Trophoblast cell (in vitro differentiated cells and primary cell): ENCODE data around the gene CASZ1.

Source experiments
- DNase-seq, 2 donors: peaks; one replicate each; pipeline ENCODE4 v3.0.0-alpha.2; 2016
- H2AFZ ChIP-seq: 2 replicates; pipeline ENCODE4 v1.6.1; 2013; ENCODE audit warnings: low read length, moderate library complexity, mild to moderate bottlenecking; ENCODE audit not compliant: insufficient read depth, poor library complexity
- H2AK5ac ChIP-seq: 2 replicates; pipeline ENCODE4 v1.6.1; 2013; ENCODE audit warnings: mild to moderate bottlenecking, low read length
- H2BK120ac ChIP-seq: 2 replicates; pipeline ENCODE4 v1.6.1; 2013; ENCODE audit warnings: low read length, mild to moderate bottlenecking, moderate library complexity; ENCODE audit not compliant: insufficient read depth, poor library complexity
- H2BK12ac ChIP-seq: 2 replicates; pipeline ENCODE4 v1.6.1; 2013; ENCODE audit warnings: mild to moderate bottlenecking, low read length, moderate library complexity
- H2BK5ac ChIP-seq: 2 replicates; pipeline ENCODE4 v1.6.1; 2013; ENCODE audit warnings: low read length, low read depth, moderate library complexity, mild to moderate bottlenecking; ENCODE audit not compliant: poor library complexity
- H3K14ac ChIP-seq: 2 replicates; pipeline ENCODE4 v1.6.1; 2013; ENCODE audit warnings: mild to moderate bottlenecking, low read length
- H3K18ac ChIP-seq: 2 replicates; pipeline ENCODE4 v1.6.1; 2013; ENCODE audit warnings: mild to moderate bottlenecking, low read length
- H3K23ac ChIP-seq: 2 replicates; pipeline ENCODE4 v1.6.1; 2013; ENCODE audit warnings: low read length
- H3K27ac ChIP-seq: 2 replicates; pipeline ENCODE4 v1.5.1; 2013; ENCODE audit warnings: low read depth, mild to moderate bottlenecking, inconsistent platforms, low read length, moderate library complexity
- H3K27me3 ChIP-seq: 2 replicates; pipeline ENCODE4 v1.6.1; 2013; ENCODE audit warnings: inconsistent platforms, mild to moderate bottlenecking, low read length, moderate library complexity; ENCODE audit not compliant: insufficient read depth
- H3K36me3 ChIP-seq, 2 experiments: 1 replicate in 1 of 2; 2 replicates in 1 of 2; pipeline ENCODE4 v1.6.1; 2013; ENCODE audit warnings: low read length in 2 of 2, mild to moderate bottlenecking in 2 of 2, moderate library complexity in 1 of 2; ENCODE audit not compliant: insufficient read depth in 2 of 2, control insufficient read depth in 1 of 2
- H3K4ac ChIP-seq: 2 replicates; pipeline ENCODE4 v1.6.1; 2013; ENCODE audit warnings: low read depth, mild to moderate bottlenecking, low read length, moderate library complexity
- H3K4me1 ChIP-seq, 2 experiments: 1 replicate in 1 of 2; 2 replicates in 1 of 2; pipeline ENCODE4 v1.6.1; 2013; ENCODE audit warnings: low read length in 2 of 2, mild to moderate bottlenecking in 2 of 2, moderate library complexity in 1 of 2; ENCODE audit not compliant: insufficient read depth in 2 of 2, control insufficient read depth in 1 of 2
- H3K4me2 ChIP-seq: 2 replicates; pipeline ENCODE4 v1.6.1; 2013; ENCODE audit warnings: inconsistent platforms, mild to moderate bottlenecking, low read length, moderate library complexity
- H3K4me3 ChIP-seq: 2 replicates; pipeline ENCODE4 v1.5.1; 2013; ENCODE audit warnings: mild to moderate bottlenecking, low read depth, low read length, inconsistent platforms
- H3K79me1 ChIP-seq: one replicate; pipeline ENCODE4 v1.6.1; 2013; ENCODE audit warnings: low read length
- H3K79me2 ChIP-seq: 2 replicates; pipeline ENCODE4 v1.6.1; 2013; ENCODE audit warnings: low read length, mild to moderate bottlenecking; ENCODE audit not compliant: control insufficient read depth, insufficient read depth, poor library complexity
- H3K9ac ChIP-seq: 2 replicates; pipeline ENCODE4 v1.6.1; 2013; ENCODE audit warnings: mild to moderate bottlenecking, low read length
- H3K9me3 ChIP-seq: 2 replicates; pipeline ENCODE4 v1.6.1; 2013; ENCODE audit warnings: low read depth, mild to moderate bottlenecking, control low read depth, inconsistent platforms, low read length; ENCODE audit not compliant: insufficient read depth
- H4K12ac ChIP-seq: 2 replicates; pipeline ENCODE4 v1.6.1; 2013; ENCODE audit warnings: low read depth, mild to moderate bottlenecking, low read length, moderate library complexity
- H4K8ac ChIP-seq: 2 replicates; pipeline ENCODE4 v1.6.1; 2013; ENCODE audit warnings: low read depth, mild to moderate bottlenecking, low read length, moderate library complexity
- H4K91ac ChIP-seq: one replicate; pipeline ENCODE4 v1.6.1; 2013; ENCODE audit warnings: low read depth, mild to moderate bottlenecking, low read length, moderate library complexity
- WGBS: extraction: QIAGEN DNeasy Blood & Tissue Kit; methylation state at CpG from one replicate; pipeline ENCODE4 v1.1.7; 2013; ENCODE audit warnings: missing lambda C conversion rate; ENCODE audit not compliant: insufficient read length, insufficient coverage; ENCODE audit errors: extremely low coverage; 5-methylcytosine and 5-hydroxymethylcytosine counted together

CASZ1 gene

DNA sequence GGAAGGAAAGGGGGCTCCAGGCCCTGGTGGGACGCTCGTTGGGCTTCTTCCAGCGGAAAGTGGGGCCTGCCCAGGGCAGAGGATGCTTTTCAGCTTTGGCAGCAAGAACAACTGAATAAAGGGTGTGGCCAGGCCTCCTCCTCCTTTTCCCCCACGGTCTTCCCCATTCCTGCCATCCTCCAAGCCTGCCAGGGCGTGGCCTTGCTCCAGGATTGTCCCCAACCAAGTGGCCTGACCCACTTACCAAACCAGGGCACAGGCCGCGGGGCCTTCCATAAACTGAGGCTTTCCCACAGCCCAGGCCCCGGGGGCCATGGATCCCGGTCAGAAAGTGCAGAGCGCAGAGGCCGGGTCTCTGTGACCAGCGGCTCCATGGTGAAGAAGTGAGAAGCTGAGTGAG lies 33.6 kb downstream of the CASZ1 start:
- Histone ChIP-seq H3K27ac (no peak overlapping the region), H2BK120ac (no peak overlapping the region), H3K18ac (no peak overlapping the region), H4K91ac (no peak overlapping the region), H2AK5ac (no peak overlapping the region), H3K79me2 (no peaks in the 10 kb centered on the region), H4K8ac (no peak overlapping the region), H3K4me2 (no peak overlapping the region), H3K14ac (no peak overlapping the region), H2AFZ (no peak overlapping the region), H3K36me3 (no peaks in the 10 kb centered on the region), H3K79me1 (no peaks in the 10 kb centered on the region), H2BK5ac (no peak overlapping the region), H4K12ac (no peak overlapping the region), H3K23ac (no peak overlapping the region), H3K4me3 (no peak overlapping the region), H3K4me1 (no peaks in the 10 kb centered on the region), H3K9ac (no peak overlapping the region), H3K4ac (no peak overlapping the region), H3K9me3 (peaks cover 2% of the 10 kb centered on the region), H3K27me3 (no peaks in the 10 kb centered on the region), H2BK12ac (no peak overlapping the region)
- no peak for DNase-seq
- no CpG with 5 or more reads among the region's 12 CpGs for WGBS

DNA sequence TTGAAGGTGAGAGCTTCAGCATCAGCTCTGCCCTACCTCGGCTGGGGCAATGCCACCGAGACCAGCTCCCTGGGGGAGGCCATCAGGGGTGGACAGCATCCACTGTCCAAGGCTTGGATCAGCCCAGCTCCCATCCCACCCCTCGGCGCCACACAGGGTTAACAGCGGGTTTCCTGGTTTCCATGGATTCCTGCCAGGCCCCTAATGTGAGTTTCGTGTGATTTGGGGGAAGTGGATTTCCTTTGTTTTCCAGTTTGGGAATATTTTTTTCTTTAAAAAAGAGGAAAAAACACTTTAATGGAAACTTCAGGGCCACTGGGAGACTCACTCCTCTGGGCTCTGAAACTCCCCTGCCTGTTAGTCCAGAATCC lies 34.3 kb downstream of the CASZ1 start:
- no peak overlapping the region for H3K4me3 ChIP-seq
- H3K79me1 ChIP-seq = no peaks in the 10 kb centered on the region
- no peak overlapping the region for H3K14ac ChIP-seq
- DNase-seq = no peak
- no peak overlapping the region for H3K27ac ChIP-seq
- H3K79me2 ChIP-seq = no peaks in the 10 kb centered on the region
- H3K9ac ChIP-seq = no peak overlapping the region
- H3K18ac ChIP-seq = no peak overlapping the region
- no peak overlapping the region for H3K4ac ChIP-seq
- H4K8ac ChIP-seq = no peak overlapping the region
- no peaks in the 10 kb centered on the region for H3K4me1 ChIP-seq
- H3K23ac ChIP-seq = no peak overlapping the region
- no peaks in the 10 kb centered on the region for H3K36me3 ChIP-seq
- no peak overlapping the region for H2BK120ac ChIP-seq
- H3K27me3 ChIP-seq = no peaks in the 10 kb centered on the region
- WGBS = no CpG with 5 or more reads among the region's 6 CpGs
- H3K4me2 ChIP-seq = no peak overlapping the region
- no peak overlapping the region for H2AK5ac ChIP-seq
- no peak overlapping the region for H2BK5ac ChIP-seq
- no peak overlapping the region for H4K91ac ChIP-seq
- H3K9me3 ChIP-seq = peaks cover 2% of the 10 kb centered on the region
- no peak overlapping the region for H2BK12ac ChIP-seq
- no peak overlapping the region for H4K12ac ChIP-seq
- no peak overlapping the region for H2AFZ ChIP-seq

GRCh38 chr1:10761503-10762152 lies 34.8 kb downstream of the CASZ1 start:
- Histone ChIP-seq H3K79me1 (no peaks in the 10 kb centered on the region), H3K9me3 (peaks cover 2% of the 10 kb centered on the region), H3K14ac (no peak overlapping the region), H3K4me2 (no peak overlapping the region), H3K23ac (no peak overlapping the region), H3K4me3 (no peak overlapping the region), H3K27me3 (no peaks in the 10 kb centered on the region), H4K12ac (no peak overlapping the region), H2BK12ac (no peak overlapping the region), H3K4ac (no peak overlapping the region), H2AK5ac (no peak overlapping the region), H3K18ac (no peak overlapping the region), H3K4me1 (no peaks in the 10 kb centered on the region), H3K36me3 (no peaks in the 10 kb centered on the region), H4K8ac (no peak overlapping the region), H2AFZ (no peak overlapping the region), H3K27ac (no peak overlapping the region), H3K79me2 (no peaks in the 10 kb centered on the region), H3K9ac (no peak overlapping the region), H4K91ac (no peak overlapping the region), H2BK5ac (no peak overlapping the region), H2BK120ac (no peak overlapping the region)
- peak in 1 of 2 donors; percentile 60 for DNase-seq
- no CpG with 5 or more reads among the region's 23 CpGs for WGBS

- Histone ChIP-seq H3K18ac (no peak overlapping the region), H2BK12ac (no peak overlapping the region), H3K4me1 (no peaks in the 10 kb centered on the region), H3K27ac (no peak overlapping the region), H3K79me1 (no peaks in the 10 kb centered on the region), H3K14ac (no peak overlapping the region), H2AFZ (no peak overlapping the region), H3K4me3 (no peak overlapping the region), H3K36me3 (no peaks in the 10 kb centered on the region), H3K9me3 (no peaks in the 10 kb centered on the region), H4K91ac (no peak overlapping the region), H2BK5ac (no peak overlapping the region), H3K23ac (no peak overlapping the region), H4K8ac (no peak overlapping the region), H2AK5ac (no peak overlapping the region), H2BK120ac (no peak overlapping the region), H4K12ac (no peak overlapping the region), H3K4ac (no peak overlapping the region), H3K4me2 (no peak overlapping the region), H3K9ac (no peak overlapping the region), H3K79me2 (no peaks in the 10 kb centered on the region), H3K27me3 (no peaks in the 10 kb centered on the region)
- no peak for DNase-seq
- no CpG with 5 or more reads among the region's 17 CpGs for WGBS
Measured at GRCh38 chr1:10760566-10761502, 35.6 kb downstream of the CASZ1 start.
